SK-N-SH (cell line): ENCODE results near the gene AKAP6. TPM values are rescaled to one million over a fixed set of nuclear protein-coding genes. Genes with fewer than 3 reads are reported as not detected.

ENCODE experiments used
- CTCF ChIA-PET: fragments of 300-600, 350-600 bp; formaldehyde crosslinking; extraction: SDS; loops from one replicate; lab custom pipeline; 2021; lab: Yijun Ruan, JAX
- POLR2A ChIA-PET: fragments of 350-600 bp; sonication (Branson Sonifier 250); formaldehyde crosslinking; extraction: SDS; loops from one replicate; lab custom pipeline; 2020; ENCODE audit warnings: antibody characterized with exemption, inconsistent platforms; lab: Yijun Ruan, JAX
- DNase-seq: peaks from one replicate; pipeline ENCODE4 v3.0.0; 2012
- H2AFZ ChIP-seq: fragments of 200-600 bp; sonication (generic); 2 replicates; pipeline ENCODE4 v1.8.1; 2016; ENCODE audit warnings: antibody characterized with exemption, mild to moderate bottlenecking, low read depth
- H3F3A ChIP-seq: fragments of 200-600 bp; sonication (generic); replicated peaks from 2 replicates; pipeline ENCODE3; 2016; ENCODE audit warnings: antibody characterized with exemption, mild to moderate bottlenecking; ENCODE audit not compliant: insufficient read depth
- H3K27ac ChIP-seq, 2 experiments: fragments of 200-500 bp in 1 of 2; fragments of 200-600 bp in 1 of 2; sonication (Bioruptor generic) in 1 of 2; sonication (generic), shearing (Covaris generic) in 1 of 2; 2 replicates each; pipeline versions ENCODE4 v1.5.1 to v1.6.1; 2014 to 2016; ENCODE audit warnings: low read depth in 2 of 2, inconsistent platforms in 1 of 2, low read length in 1 of 2, mild to moderate bottlenecking in 1 of 2, mixed read lengths in 1 of 2
- H3K27me3 ChIP-seq: fragments of 200-600 bp; sonication (generic), shearing (Covaris generic); 2 replicates; pipeline ENCODE4 v1.6.1; 2016; ENCODE audit warnings: mixed run types; ENCODE audit not compliant: insufficient read depth
- H3K36me3 ChIP-seq, 2 experiments: fragments of 200-500 bp in 1 of 2; fragments of 200-600 bp in 1 of 2; sonication (Bioruptor generic) in 1 of 2; sonication (generic) in 1 of 2; replicated peaks in 1 of 2; 2 replicates each; pipeline versions ENCODE3 to v1.5.1; 2014 to 2016; ENCODE audit warnings: low read length in 1 of 2, mild to moderate bottlenecking in 1 of 2; ENCODE audit not compliant: insufficient read depth in 2 of 2, control insufficient read depth in 1 of 2
- H3K4me1 ChIP-seq, 2 experiments: fragments of 200-500 bp in 1 of 2; fragments of 200-600 bp in 1 of 2; sonication (Bioruptor generic) in 1 of 2; sonication (generic), shearing (Covaris generic) in 1 of 2; 2 replicates each; pipeline versions ENCODE4 v1.5.1 to v1.6.1; 2014 to 2016; ENCODE audit warnings: low read depth in 1 of 2, low read length in 1 of 2, mixed run types in 1 of 2; ENCODE audit not compliant: insufficient read depth in 2 of 2, control insufficient read depth in 1 of 2
- H3K4me2 ChIP-seq: fragments of 200-600 bp; sonication (generic), shearing (Covaris generic); 2 replicates; pipeline ENCODE4 v1.6.1; 2017; ENCODE audit warnings: mixed run types
- H3K4me3 ChIP-seq, 2 experiments: fragments of 200-500 bp in 1 of 2; fragments of 200-600 bp in 1 of 2; sonication (Bioruptor generic) in 1 of 2; sonication (generic), shearing (Covaris generic) in 1 of 2; 2 replicates each; pipeline versions ENCODE4 v1.5.1 to v1.8.1; 2014 to 2016; ENCODE audit warnings: low read depth in 2 of 2, inconsistent platforms in 1 of 2, low read length in 1 of 2, mild to moderate bottlenecking in 1 of 2, mixed read lengths in 1 of 2, moderate library complexity in 1 of 2
- H3K79me2 ChIP-seq: fragments of 200-600 bp; sonication (generic); 2 replicates; pipeline ENCODE4 v1.8.1; 2017; ENCODE audit warnings: mild to moderate bottlenecking; ENCODE audit not compliant: insufficient read depth
- H3K9ac ChIP-seq: fragments of 200-600 bp; sonication (generic); 2 replicates; pipeline ENCODE4 v1.6.1; 2017; ENCODE audit warnings: mixed run types
- H3K9me2 ChIP-seq: fragments of 200-600 bp; sonication (generic); 2 replicates; pipeline ENCODE4 v1.6.1; 2017; ENCODE audit warnings: mixed run types
- H3K9me3 ChIP-seq: fragments of 200-600 bp; sonication (generic); 2 replicates; pipeline ENCODE4 v1.6.1; 2017; ENCODE audit warnings: mixed run types, mild to moderate bottlenecking, moderate library complexity
- H4K20me1 ChIP-seq: fragments of 200-600 bp; sonication (generic); 2 replicates; pipeline ENCODE4 v1.6.1; 2017; ENCODE audit warnings: mild to moderate bottlenecking, mixed run types; ENCODE audit not compliant: insufficient read depth
- CHD2 ChIP-seq: fragments of 150-350 bp; IDR thresholded peaks from 2 replicates; pipeline ENCODE4 v1.6.1; 2018; ENCODE audit warnings: low read length; ENCODE audit not compliant: partially characterized antibody
- EP300 ChIP-seq, 2 experiments: IDR thresholded peaks; 2 replicates each; pipeline versions ENCODE4 v1.4.0 to v1.6.1; 2012; ENCODE audit warnings: borderline replicate concordance in 1 of 2, low read depth in 1 of 2, low read length in 1 of 2
- FOSL2 ChIP-seq: IDR thresholded peaks from 2 replicates; pipeline ENCODE4 v1.4.0; 2012; ENCODE audit warnings: low read depth, mild to moderate bottlenecking, moderate library complexity, borderline replicate concordance
- FOXJ3 ChIP-seq: sonication (generic); formaldehyde crosslinking; IDR thresholded peaks from 2 replicates; pipeline ENCODE4 v1.5.1; 2020; ENCODE audit warnings: mild to moderate bottlenecking, missing genetic modification reagents
- GABPA ChIP-seq: IDR thresholded peaks from 2 replicates; pipeline ENCODE4 v1.4.0; 2012; ENCODE audit warnings: low read depth, mild to moderate bottlenecking
- GATA2 ChIP-seq: sonication (generic); formaldehyde crosslinking; IDR thresholded peaks from 2 replicates; pipeline ENCODE4 v1.5.0; 2020; ENCODE audit warnings: mild to moderate bottlenecking, missing genetic modification reagents
- MAX ChIP-seq: IDR thresholded peaks from 2 replicates; pipeline ENCODE4 v1.4.0; 2012; ENCODE audit warnings: low read depth
- MXI1 ChIP-seq: IDR thresholded peaks from 2 replicates; pipeline ENCODE4 v1.6.1; 2012; ENCODE audit warnings: mild to moderate bottlenecking, low read depth, low read length, improper control_type of control experiment
- NFIC ChIP-seq: IDR thresholded peaks from 2 replicates; pipeline ENCODE4 v1.4.0; 2012; ENCODE audit warnings: borderline replicate concordance
- RCOR1 ChIP-seq: fragments of 150-350 bp; IDR thresholded peaks from 2 replicates; pipeline ENCODE4 v1.6.1; 2017; ENCODE audit warnings: antibody characterized with exemption, low read length
- REST ChIP-seq: IDR thresholded peaks from 2 replicates; pipeline ENCODE4 v1.6.1; 2012; ENCODE audit warnings: mild to moderate bottlenecking, low read depth, low read length, moderate library complexity
- RXRA ChIP-seq: IDR thresholded peaks from 2 replicates; pipeline ENCODE4 v1.4.0; 2012; ENCODE audit warnings: low read depth, mild to moderate bottlenecking, borderline replicate concordance
- SIN3A ChIP-seq: IDR thresholded peaks from 2 replicates; pipeline ENCODE4 v1.6.1; 2012; ENCODE audit warnings: low read depth, mild to moderate bottlenecking, low read length, moderate library complexity, borderline replicate concordance
- TAF1 ChIP-seq: IDR thresholded peaks from 2 replicates; pipeline ENCODE4 v1.6.1; 2012; ENCODE audit warnings: low read depth, mild to moderate bottlenecking, low read length, moderate library complexity, borderline replicate concordance
- YY1 ChIP-seq: IDR thresholded peaks from 2 replicates; pipeline ENCODE4 v1.4.0; 2012; ENCODE audit warnings: low read depth, mild to moderate bottlenecking
- WGBS: methylation state at CpG from one replicate; pipeline ENCODE4 v1.1.6; 2017; ENCODE audit warnings: low lambda C conversion rate; 5-methylcytosine and 5-hydroxymethylcytosine counted together
- polyA plus RNA-seq, 3 experiments: library from polyadenylated mRNA; depleted of rRNA; stranded (reverse); fragments of >200 nt; gene quantifications; 2 replicates each; pipeline ENCODE4 v1.2.3, GENCODE V29; 2012
- TF ChIP-seq, protein P1 (sequence below): IDR thresholded peaks from 2 replicates; pipeline ENCODE4 v1.4.0; 2012; ENCODE audit warnings: low read depth, borderline replicate concordance
- TF ChIP-seq, protein P2 (sequence below): IDR thresholded peaks from 2 replicates; pipeline ENCODE4; 2012

Gene AKAP6
- polyA plus RNA-seq, 1 of the 3 experiments (the other 2 are of a cell fraction), result 1.7 TPM

DNA sequence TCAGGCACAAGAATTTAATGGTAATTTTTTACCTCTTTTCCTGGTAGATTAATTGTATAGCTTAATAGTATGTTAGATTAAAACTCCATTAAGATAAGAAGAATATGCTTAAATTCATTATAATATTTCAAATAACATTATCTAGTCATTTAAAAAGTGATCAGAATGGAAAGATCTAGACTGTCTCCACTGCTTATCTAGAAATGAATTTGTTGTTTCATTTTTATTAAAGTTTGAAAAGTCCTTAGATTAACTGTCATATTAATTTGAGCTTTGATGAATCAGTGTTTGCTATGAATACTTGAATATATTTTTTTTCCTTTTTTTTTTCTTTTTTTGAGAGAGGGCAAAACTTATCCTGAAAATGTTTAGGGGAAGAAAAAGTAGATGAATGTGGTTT, 373.0 kb downstream of the AKAP6 start:
- Histone ChIP-seq H3K36me3 (peaks cover 0 to 4% of the 10 kb centered on the region in 2 experiments), H4K20me1 (no peaks in the 10 kb centered on the region), H3K27ac (0 out of 4 replicates have a peak overlapping the region, but pooled peaks of 1 of the 2 experiments have one; percentile 4), H3K4me2 (no peak overlapping the region), H3K79me2 (no peaks in the 10 kb centered on the region), H3F3A (peaks cover 7% of the 10 kb centered on the region), H3K4me1 (peaks cover 4 to 30% of the 10 kb centered on the region in 2 experiments; a peak in 3 of 4 replicates), H3K9ac (no peak overlapping the region), H3K4me3 (no peak overlapping the region), H3K9me3 (no peaks in the 10 kb centered on the region), H2AFZ (no peak overlapping the region), H3K9me2 (no peaks in the 10 kb centered on the region), H3K27me3 (no peaks in the 10 kb centered on the region)
- ChIA-PET CTCF (interaction anchor here (1.0 kb wide), 1 partner anchor 9 kb away, joined by 3 read pairs; no protein-coding TSS in a partner anchor), POLR2A (no interaction called here)
- TF ChIP-seq GATA2 (CRISPR knock-in tag) (no peak), TAF1 (no peak), REST (no peak), EP300 (IDR thresholded peaks at IDR 0.05; ENCODE audit: borderline replicate concordance in 1 of 2, low read depth in 1 of 2, low read length in 1 of 2) (no peak), NFIC (no peak), MAX (no peak), RCOR1 (no peak), FOXJ3 (CRISPR knock-in tag) (no peak), GABPA (no peak), CHD2 (no peak)
- TF ChIP-seq, protein P1, sequence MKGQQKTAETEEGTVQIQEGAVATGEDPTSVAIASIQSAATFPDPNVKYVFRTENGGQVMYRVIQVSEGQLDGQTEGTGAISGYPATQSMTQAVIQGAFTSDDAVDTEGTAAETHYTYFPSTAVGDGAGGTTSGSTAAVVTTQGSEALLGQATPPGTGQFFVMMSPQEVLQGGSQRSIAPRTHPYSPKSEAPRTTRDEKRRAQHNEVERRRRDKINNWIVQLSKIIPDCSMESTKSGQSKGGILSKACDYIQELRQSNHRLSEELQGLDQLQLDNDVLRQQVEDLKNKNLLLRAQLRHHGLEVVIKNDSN, result no peak
- TF ChIP-seq, protein P2, sequence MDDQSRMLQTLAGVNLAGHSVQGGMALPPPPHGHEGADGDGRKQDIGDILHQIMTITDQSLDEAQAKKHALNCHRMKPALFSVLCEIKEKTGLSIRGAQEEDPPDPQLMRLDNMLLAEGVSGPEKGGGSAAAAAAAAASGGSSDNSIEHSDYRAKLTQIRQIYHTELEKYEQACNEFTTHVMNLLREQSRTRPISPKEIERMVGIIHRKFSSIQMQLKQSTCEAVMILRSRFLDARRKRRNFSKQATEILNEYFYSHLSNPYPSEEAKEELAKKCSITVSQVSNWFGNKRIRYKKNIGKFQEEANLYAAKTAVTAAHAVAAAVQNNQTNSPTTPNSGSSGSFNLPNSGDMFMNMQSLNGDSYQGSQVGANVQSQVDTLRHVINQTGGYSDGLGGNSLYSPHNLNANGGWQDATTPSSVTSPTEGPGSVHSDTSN, result no peak
- no peak for DNase-seq

DNA sequence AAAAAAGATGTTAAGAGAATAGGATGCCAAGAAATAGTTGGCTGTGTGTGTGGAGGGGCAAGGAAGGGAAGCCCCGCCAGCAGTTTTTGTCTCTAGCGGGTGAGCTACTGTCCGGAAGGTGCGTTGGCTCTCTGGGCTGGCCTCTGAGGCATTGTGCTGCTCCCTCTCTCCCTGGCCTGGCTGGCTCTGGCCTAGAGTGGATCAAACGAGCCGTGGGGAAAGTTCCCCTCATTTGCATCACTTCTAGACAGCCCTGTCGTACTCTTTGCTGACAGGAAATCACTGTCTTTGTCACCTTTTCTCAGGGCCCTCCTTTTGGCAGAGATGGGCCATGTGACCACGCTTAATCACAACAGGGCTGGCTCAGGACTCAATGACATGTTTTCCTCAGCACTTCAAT, 373.5 kb downstream of the AKAP6 start:
- no peak overlapping the region for H3K9ac ChIP-seq
- no peaks in the 10 kb centered on the region for H4K20me1 ChIP-seq
- CTCF ChIA-PET, result no interaction called here
- H3K9me3 ChIP-seq, result no peaks in the 10 kb centered on the region
- H3F3A ChIP-seq, result peaks cover 8% of the 10 kb centered on the region
- no peaks in the 10 kb centered on the region for H3K9me2 ChIP-seq
- H3K4me1 ChIP-seq, result peaks cover under 1 to 27% of the 10 kb centered on the region in 2 experiments; a peak in 3 of 4 replicates
- peaks cover 0 to 4% of the 10 kb centered on the region in 2 experiments for H3K36me3 ChIP-seq
- POLR2A ChIA-PET, result no interaction called here
- H2AFZ ChIP-seq, result no peak overlapping the region
- no peaks in the 10 kb centered on the region for H3K27me3 ChIP-seq
- TF ChIP-seq SIN3A, result no peak
- TF ChIP-seq TAF1, result no peak
- TF ChIP-seq RXRA, result no peak
- TF ChIP-seq GATA2 (CRISPR knock-in tag), result no peak
- TF ChIP-seq NFIC, result no peak
- no peak for TF ChIP-seq FOSL2
- TF ChIP-seq, protein P2, result no peak
- no peak for TF ChIP-seq YY1
- TF ChIP-seq EP300 (IDR thresholded peaks at IDR 0.05; ENCODE audit: borderline replicate concordance in 1 of 2, low read depth in 1 of 2, low read length in 1 of 2), result no peak
- TF ChIP-seq MXI1, result no peak
- 74% methylated on average over 8 of the region's 8 CpGs for WGBS
- no peak overlapping the region for H3K4me3 ChIP-seq
- DNase-seq, result no peak
- H3K27ac ChIP-seq, result no peak overlapping the region
- no peaks in the 10 kb centered on the region for H3K79me2 ChIP-seq
- no peak overlapping the region for H3K4me2 ChIP-seq
